Prostate gland (tissue), 2 donors: ENCODE results near the gene STARD8. TPM values are rescaled to one million over a fixed set of nuclear protein-coding genes. Genes with fewer than 3 reads are reported as not detected.
A peak's percentile ranks its signal among the peaks of the same experiment; 100 is the strongest.

Experiments
- DNase-seq: peaks from one replicate; pipeline ENCODE4 v3.0.0-alpha.2; 2019; ENCODE audit warnings: low spot score
- H3K27ac ChIP-seq, 2 donors: fragments of 200-600 bp; sonication (generic); 2 replicates each; pipeline ENCODE4 v1.5.1; 2017 to 2019
- H3K27me3 ChIP-seq: fragments of 200-600 bp; sonication (generic); replicated peaks from 2 replicates; pipeline ENCODE4 v1.5.1; 2019; ENCODE audit not compliant: insufficient read depth
- H3K36me3 ChIP-seq, 2 donors: fragments of 200-600 bp; sonication (generic); 1 replicate in 1 of 2; 2 replicates in 1 of 2; pipeline versions ENCODE4 v1.5.1 to v1.8.1; 2017 to 2019
- H3K4me1 ChIP-seq: fragments of 200-600 bp; sonication (generic); replicated peaks from 2 replicates; pipeline ENCODE4 v1.5.1; 2019
- H3K4me3 ChIP-seq, 2 donors: fragments of 200-600 bp; sonication (generic); 2 replicates each; pipeline ENCODE4 v1.5.1; 2017 to 2019
- H3K9me3 ChIP-seq: fragments of 200-600 bp; sonication (generic); 2 replicates; pipeline ENCODE4 v1.5.1; 2017
- POLR2A ChIP-seq: fragments of 450-650 bp; IDR thresholded peaks from one replicate; pipeline ENCODE4 v1.6.1; 2016; ENCODE audit warnings: antibody characterized with exemption, mild to moderate bottlenecking
- POLR2AphosphoS5 ChIP-seq: sonication (generic); formaldehyde crosslinking; IDR thresholded peaks from one replicate; pipeline ENCODE4 v1.6.1; 2017; ENCODE audit warnings: antibody characterized with exemption
- WGBS: methylation state at CpG from one replicate; pipeline ENCODE4 v1.1.5; 2018; 5-methylcytosine and 5-hydroxymethylcytosine counted together
- intact Hi-C: fragments of 100-400 bp; cut with DNase I; formaldehyde crosslinking; loops from one replicate; pipeline ENCODE4 v1.14.2; 2022
- total RNA-seq, 2 donors: library from RNA; depleted of rRNA; stranded (reverse); fragments of >200 nt; gene quantifications; one replicate each; pipeline ENCODE4 v1.1.0, GENCODE V29; 2016
- TF ChIP-seq, protein P1 (sequence below), 4 experiments: fragments of 200-600 bp in 2 of 4; fragments of 450-650 bp in 2 of 4; sonication (generic) in 2 of 4; IDR thresholded peaks; 1 replicate in 3 of 4; 2 replicates in 1 of 4; pipeline ENCODE4 v1.5.1; 2016 to 2019; ENCODE audit warnings: antibody characterized with exemption in 4 of 4, mild to moderate bottlenecking in 2 of 4, moderate library complexity in 2 of 4

STARD8 gene
- total RNA-seq, 2 donors from 2014 or later: 5.6 to 14.3 TPM

DNA sequence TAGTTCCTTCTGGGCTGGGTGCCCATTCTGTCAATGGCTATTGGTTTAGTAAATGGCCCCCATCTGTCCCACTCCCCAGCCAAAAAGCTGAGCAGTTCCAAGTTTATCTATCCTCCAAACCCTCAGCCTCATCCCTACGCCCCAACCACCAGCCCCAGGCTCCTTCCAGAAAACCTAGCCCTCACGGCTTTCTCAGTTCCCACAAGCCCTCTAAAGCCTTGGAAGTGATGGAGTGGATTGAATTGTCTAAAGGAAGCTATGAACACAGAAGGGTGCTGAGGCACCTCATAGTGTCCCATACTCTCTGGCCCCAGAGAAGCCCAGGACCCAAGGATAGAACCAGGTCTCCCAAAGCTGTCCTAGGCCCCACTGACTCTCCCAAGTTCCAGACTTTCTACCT, 105.8 kb downstream of the STARD8 start:
- Histone ChIP-seq H3K27me3 (no peaks in the 10 kb centered on the region), H3K4me3 (no peak overlapping the region), H3K36me3 (no peaks in the 10 kb centered on the region), H3K4me1 (no peaks in the 10 kb centered on the region), H3K27ac (no peak overlapping the region), H3K9me3 (no peaks in the 10 kb centered on the region)
- intact Hi-C loops: loop anchor here (5.0 kb wide), 1 partner anchor 54 kb away; no protein-coding TSS in a partner anchor
- TF ChIP-seq POLR2A (no peak), POLR2AphosphoS5 (no peak)
- TF ChIP-seq, protein P1, sequence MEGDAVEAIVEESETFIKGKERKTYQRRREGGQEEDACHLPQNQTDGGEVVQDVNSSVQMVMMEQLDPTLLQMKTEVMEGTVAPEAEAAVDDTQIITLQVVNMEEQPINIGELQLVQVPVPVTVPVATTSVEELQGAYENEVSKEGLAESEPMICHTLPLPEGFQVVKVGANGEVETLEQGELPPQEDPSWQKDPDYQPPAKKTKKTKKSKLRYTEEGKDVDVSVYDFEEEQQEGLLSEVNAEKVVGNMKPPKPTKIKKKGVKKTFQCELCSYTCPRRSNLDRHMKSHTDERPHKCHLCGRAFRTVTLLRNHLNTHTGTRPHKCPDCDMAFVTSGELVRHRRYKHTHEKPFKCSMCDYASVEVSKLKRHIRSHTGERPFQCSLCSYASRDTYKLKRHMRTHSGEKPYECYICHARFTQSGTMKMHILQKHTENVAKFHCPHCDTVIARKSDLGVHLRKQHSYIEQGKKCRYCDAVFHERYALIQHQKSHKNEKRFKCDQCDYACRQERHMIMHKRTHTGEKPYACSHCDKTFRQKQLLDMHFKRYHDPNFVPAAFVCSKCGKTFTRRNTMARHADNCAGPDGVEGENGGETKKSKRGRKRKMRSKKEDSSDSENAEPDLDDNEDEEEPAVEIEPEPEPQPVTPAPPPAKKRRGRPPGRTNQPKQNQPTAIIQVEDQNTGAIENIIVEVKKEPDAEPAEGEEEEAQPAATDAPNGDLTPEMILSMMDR (IDR thresholded peaks at IDR 0.05): no peak
- DNase-seq: no peak
- 82% methylated on average over 2 of the region's 2 CpGs for WGBS

DNA sequence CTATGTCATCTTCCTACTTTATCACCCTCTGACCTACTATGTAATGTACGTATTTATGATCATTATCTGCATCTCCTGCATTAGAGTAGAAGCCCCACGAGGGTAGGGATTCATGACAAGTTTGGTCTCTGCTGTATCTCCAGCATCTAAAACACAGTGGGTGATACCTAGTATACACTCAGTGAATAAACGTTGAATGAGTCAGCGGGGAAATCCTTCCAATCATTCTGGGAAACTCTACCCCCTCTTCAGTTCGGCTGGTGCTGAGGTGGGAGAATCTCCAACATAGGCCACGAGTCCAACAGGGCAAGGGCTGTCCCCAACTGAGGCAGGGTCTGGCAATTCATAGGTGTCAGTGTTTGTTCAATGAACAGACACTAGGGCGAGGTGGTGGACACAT, 106.9 kb downstream of the STARD8 start:
- Histone ChIP-seq H3K9me3 (no peaks in the 10 kb centered on the region), H3K27ac (no peak overlapping the region), H3K4me1 (no peaks in the 10 kb centered on the region), H3K4me3 (no peak overlapping the region), H3K36me3 (no peaks in the 10 kb centered on the region), H3K27me3 (no peaks in the 10 kb centered on the region)
- 79% methylated on average over 7 of the region's 7 CpGs for WGBS
- no peak for TF ChIP-seq POLR2A
- DNase-seq: no peak
- intact Hi-C loops: loop anchor here (5.0 kb wide), 1 partner anchor 53 kb away; no protein-coding TSS in a partner anchor

DNA sequence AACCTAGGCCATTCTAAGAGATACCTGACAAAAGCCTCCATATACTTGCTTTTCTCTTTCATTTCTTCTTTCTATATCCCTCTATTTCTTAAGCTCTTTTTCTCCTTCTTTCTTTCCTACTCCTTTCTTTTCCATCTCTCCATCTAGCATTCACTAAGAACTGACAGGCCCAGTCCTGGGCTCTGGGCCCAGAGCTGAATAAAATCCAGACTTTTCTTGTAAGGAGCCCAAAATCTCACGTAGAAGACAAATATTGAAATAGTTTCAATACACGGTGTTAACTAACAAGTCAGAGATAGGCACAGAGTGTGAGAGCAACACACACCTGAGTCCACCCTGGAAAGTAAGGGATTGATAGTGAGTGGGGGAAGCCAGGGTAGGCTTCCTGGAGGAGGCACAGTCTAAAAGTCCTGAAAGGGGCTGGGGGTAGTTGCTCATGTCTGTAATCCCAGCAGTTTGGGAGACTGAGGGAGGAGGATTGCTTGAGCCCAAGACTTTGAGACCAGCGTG, 108.2 kb downstream of the STARD8 start:
- H3K27ac ChIP-seq: peak overlapping the region; percentile 15 to 51
- no peaks in the 10 kb centered on the region for H3K9me3 ChIP-seq
- 42% methylated on average over 3 of the region's 3 CpGs for WGBS
- no peaks in the 10 kb centered on the region for H3K4me1 ChIP-seq
- no peaks in the 10 kb centered on the region for H3K27me3 ChIP-seq
- no peak for DNase-seq
- no peak overlapping the region for H3K4me3 ChIP-seq
- H3K36me3 ChIP-seq: no peaks in the 10 kb centered on the region
- intact Hi-C loops: no loop called here
- TF ChIP-seq POLR2A: no peak
- no peak for TF ChIP-seq POLR2AphosphoS5
- TF ChIP-seq, protein P1 (IDR thresholded peaks at IDR 0.05): no peak

- no peaks in the 10 kb centered on the region for H3K4me1 ChIP-seq
- no peaks in the 10 kb centered on the region for H3K9me3 ChIP-seq
- no peak for DNase-seq
- H3K27me3 ChIP-seq: no peaks in the 10 kb centered on the region
- WGBS: 35% methylated on average over 4 of the region's 4 CpGs
- intact Hi-C loops: no loop called here
- TF ChIP-seq POLR2A (no peak), POLR2AphosphoS5 (peak; percentile 44)
- no peaks in the 10 kb centered on the region for H3K36me3 ChIP-seq
- H3K4me3 ChIP-seq: no peak overlapping the region
- peak overlapping the region; percentile 58 to 60 for H3K27ac ChIP-seq
Observed at GRCh38 chrX:68757331-68757730, 109.9 kb downstream of the STARD8 start.

DNA sequence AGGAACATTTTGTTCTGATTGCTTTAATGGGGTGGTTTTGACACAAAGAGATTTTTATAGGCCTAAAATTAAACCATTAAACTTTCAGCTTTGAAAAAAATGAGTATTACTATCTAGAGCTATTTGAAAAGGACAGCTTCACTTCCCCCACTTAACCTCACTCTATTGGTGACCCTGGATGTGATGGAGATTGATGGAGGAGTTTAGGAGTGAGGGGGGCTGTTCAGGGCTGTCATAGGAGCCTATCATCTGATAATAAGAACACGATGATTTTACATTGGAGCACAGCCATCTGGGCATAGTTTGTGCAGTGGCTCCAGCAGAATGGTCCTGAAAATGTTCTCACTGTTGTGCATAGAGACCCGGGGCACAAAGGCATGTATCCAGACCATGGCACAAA, 110.3 kb downstream of the STARD8 start:
- intact Hi-C loops: no loop called here
- 22% methylated on average over 2 of the region's 2 CpGs for WGBS
- no peaks in the 10 kb centered on the region for H3K9me3 ChIP-seq
- TF ChIP-seq, protein P1 (IDR thresholded peaks at IDR 0.05): no peak
- TF ChIP-seq POLR2A: no peak
- no peak for TF ChIP-seq POLR2AphosphoS5
- H3K27me3 ChIP-seq: no peaks in the 10 kb centered on the region
- no peak overlapping the region for H3K4me3 ChIP-seq
- H3K4me1 ChIP-seq: no peaks in the 10 kb centered on the region
- no peak overlapping the region for H3K27ac ChIP-seq
- no peak for DNase-seq
- no peaks in the 10 kb centered on the region for H3K36me3 ChIP-seq

- TF ChIP-seq, protein P1 (IDR thresholded peaks at IDR 0.05): no peak
- TF ChIP-seq POLR2A: no peak
- TF ChIP-seq POLR2AphosphoS5: no peak
- Histone ChIP-seq H3K27me3 (no peaks in the 10 kb centered on the region), H3K27ac (peak overlapping the region in 1 of 2 donors; percentile 23), H3K36me3 (no peaks in the 10 kb centered on the region), H3K4me1 (no peaks in the 10 kb centered on the region), H3K9me3 (no peaks in the 10 kb centered on the region), H3K4me3 (no peak overlapping the region)
- no peak for DNase-seq
- WGBS: 90% methylated on average over 2 of the region's 2 CpGs
- intact Hi-C loops: no loop called here
Observed at GRCh38 chrX:68758671-68759070, 111.2 kb downstream of the STARD8 start.
